ENCODE results near the gene EBI3. TPM values are rescaled to one million over a fixed set of nuclear protein-coding genes. Genes with fewer than 3 reads are reported as not detected.

Gene EBI3
- total and polyA plus RNA-seq, 2 of the 8 experiments (the other 6 are each of a cell fraction or from before 2014, with no cell fraction given): 0.99 to 8.4 TPM

DNA sequence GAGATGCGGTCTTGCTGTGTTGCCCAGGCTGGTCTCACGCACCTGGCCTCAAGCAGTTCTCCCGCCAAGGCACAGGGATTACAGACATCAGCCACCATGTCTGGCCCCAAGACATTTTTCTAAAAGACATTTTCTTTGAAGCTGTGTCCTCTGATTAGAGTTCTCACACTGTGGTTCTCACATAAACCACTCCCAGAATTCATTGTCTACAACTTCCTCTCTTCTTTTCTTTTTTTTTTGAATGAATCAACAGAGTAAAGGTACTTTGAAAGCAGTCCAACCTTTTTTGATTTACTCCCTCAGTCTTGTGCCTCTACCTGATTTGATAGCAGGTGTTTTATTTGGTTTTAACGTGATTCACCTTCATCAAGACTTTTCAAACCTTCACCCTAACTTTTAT is 35.5 kb downstream of the EBI3 start (continued):
- TF ChIP-seq, protein P1, sequence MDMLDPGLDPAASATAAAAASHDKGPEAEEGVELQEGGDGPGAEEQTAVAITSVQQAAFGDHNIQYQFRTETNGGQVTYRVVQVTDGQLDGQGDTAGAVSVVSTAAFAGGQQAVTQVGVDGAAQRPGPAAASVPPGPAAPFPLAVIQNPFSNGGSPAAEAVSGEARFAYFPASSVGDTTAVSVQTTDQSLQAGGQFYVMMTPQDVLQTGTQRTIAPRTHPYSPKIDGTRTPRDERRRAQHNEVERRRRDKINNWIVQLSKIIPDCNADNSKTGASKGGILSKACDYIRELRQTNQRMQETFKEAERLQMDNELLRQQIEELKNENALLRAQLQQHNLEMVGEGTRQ (IDR thresholded peaks at IDR 0.05; ENCODE audit: low read length): no peak
- TF ChIP-seq BRCA1 (IDR thresholded peaks at IDR 0.05; ENCODE audit: low read depth, low read length) (no peak), POLR2AphosphoS5 (IDR thresholded peaks at IDR 0.05; ENCODE audit: low read depth, low read length) (no peak), SP4 (IDR thresholded peaks at IDR 0.05; ENCODE audit: low read length) (no peak)

Measured in H1 (cell line).